OCI-LY1 (cell line): Measurements from ENCODE around the gene PRADC1.

Experiments used
- CTCF ChIP-seq: fragments of 200-600 bp; sonication (generic), shearing (Covaris generic); IDR thresholded peaks from 2 replicates; pipeline ENCODE4 v1.5.1; 2017; ENCODE audit warnings: mild to moderate bottlenecking, antibody characterized with exemption, low read length, moderate library complexity, mixed read lengths
- EZH2 ChIP-seq: fragments of 200-600 bp; sonication (generic), shearing (Covaris generic); IDR thresholded peaks from 2 replicates; pipeline ENCODE4 v1.8.0; 2017; ENCODE audit warnings: borderline replicate concordance, mixed run types, mild to moderate bottlenecking, antibody characterized with exemption, low read length, moderate library complexity, mixed read lengths

- TF ChIP-seq CTCF (no peak), EZH2 (no peak)
Observed at GRCh38 chr2:73250872-73251846, 18.1 kb upstream of the PRADC1 start.
